H1 (cell line): ENCODE measurements around the gene LGALS8.

ENCODE experiments used
- EP300 ChIP-seq, 2 experiments: IDR thresholded peaks; 1 replicate in 1 of 2; 2 replicates in 1 of 2; pipeline ENCODE4 v1.6.1; 2011 to 2012; ENCODE audit warnings: low read depth in 2 of 2, low read length in 2 of 2, mild to moderate bottlenecking in 2 of 2, borderline replicate concordance in 1 of 2, inconsistent platforms in 1 of 2, moderate library complexity in 1 of 2
- HDAC2 ChIP-seq, 2 experiments: fragments of 300-600 bp in 1 of 2; sonication (generic) in 1 of 2; IDR thresholded peaks; 2 replicates each; pipeline ENCODE4 v1.6.1; 2011 to 2012; ENCODE audit warnings: low read depth in 2 of 2, low read length in 2 of 2, mild to moderate bottlenecking in 2 of 2, moderate library complexity in 2 of 2, borderline replicate concordance in 1 of 2, inconsistent platforms in 1 of 2
- RAD21 ChIP-seq, 2 experiments: IDR thresholded peaks in 1 of 2; conservative IDR thresholded peaks in 1 of 2; 2 replicates each; pipeline ENCODE4 v1.6.1; 2011; ENCODE audit warnings: low read depth in 2 of 2, low read length in 2 of 2, improper control_type of control experiment in 1 of 2, inconsistent platforms in 1 of 2, mild to moderate bottlenecking in 1 of 2, moderate library complexity in 1 of 2
- RNF2 ChIP-seq: fragments of 200-900, 300-1000 bp; sonication (generic); IDR thresholded peaks from 2 replicates; pipeline ENCODE4 v1.7.1; 2016; ENCODE audit warnings: borderline replicate concordance, low read depth, mild to moderate bottlenecking, antibody characterized with exemption, low read length; ENCODE audit not compliant: poor library complexity, severe bottlenecking; ENCODE audit errors: missing control alignments
- SP2 ChIP-seq: IDR thresholded peaks from 2 replicates; pipeline ENCODE4 v1.6.1; 2012; ENCODE audit warnings: mild to moderate bottlenecking, low read length, inconsistent platforms
- TF ChIP-seq, protein P1 (sequence below), 3 experiments: IDR thresholded peaks; 1 replicate in 2 of 3; 2 replicates in 1 of 3; pipeline versions ENCODE4 v1.5.1 to v1.6.1; 2011; ENCODE audit warnings: low read length in 3 of 3, mild to moderate bottlenecking in 3 of 3, inconsistent platforms in 2 of 3, low read depth in 1 of 3, moderate library complexity in 1 of 3; ENCODE audit not compliant: insufficient read depth in 1 of 3; ENCODE audit errors: control extremely low read depth in 1 of 3
- TF ChIP-seq, protein P2 (sequence below): IDR thresholded peaks from 2 replicates; pipeline ENCODE4 v1.6.1; 2012; ENCODE audit warnings: inconsistent platforms

DNA sequence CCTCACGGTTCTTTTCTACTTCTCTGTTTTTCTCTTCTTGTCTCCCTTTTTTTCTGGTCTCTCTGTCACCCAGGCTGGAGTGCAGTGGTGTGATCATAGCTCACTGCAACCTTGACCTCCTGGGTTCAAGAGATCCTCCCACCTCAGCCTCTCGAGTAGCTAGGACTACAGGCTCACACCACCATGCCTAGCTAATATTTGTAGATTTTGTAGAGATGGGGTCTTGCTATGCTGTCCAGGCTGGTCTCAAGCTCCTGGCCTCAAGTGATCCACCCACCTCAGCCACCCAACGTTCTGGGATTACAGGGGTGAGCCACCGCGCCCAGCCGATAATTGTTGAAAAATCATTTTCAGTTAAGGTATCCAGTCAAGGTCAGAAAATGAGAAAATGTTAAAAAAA lies 25.9 kb upstream of the LGALS8 start:
- no peak for TF ChIP-seq RNF2
- no peak for TF ChIP-seq RAD21 (IDR thresholded peaks at IDR 0.05 in 1 of 2, conservative IDR thresholded peaks at IDR 0.05 in 1 of 2; ENCODE audit: low read depth in 2 of 2, low read length in 2 of 2)
- TF ChIP-seq, protein P1, sequence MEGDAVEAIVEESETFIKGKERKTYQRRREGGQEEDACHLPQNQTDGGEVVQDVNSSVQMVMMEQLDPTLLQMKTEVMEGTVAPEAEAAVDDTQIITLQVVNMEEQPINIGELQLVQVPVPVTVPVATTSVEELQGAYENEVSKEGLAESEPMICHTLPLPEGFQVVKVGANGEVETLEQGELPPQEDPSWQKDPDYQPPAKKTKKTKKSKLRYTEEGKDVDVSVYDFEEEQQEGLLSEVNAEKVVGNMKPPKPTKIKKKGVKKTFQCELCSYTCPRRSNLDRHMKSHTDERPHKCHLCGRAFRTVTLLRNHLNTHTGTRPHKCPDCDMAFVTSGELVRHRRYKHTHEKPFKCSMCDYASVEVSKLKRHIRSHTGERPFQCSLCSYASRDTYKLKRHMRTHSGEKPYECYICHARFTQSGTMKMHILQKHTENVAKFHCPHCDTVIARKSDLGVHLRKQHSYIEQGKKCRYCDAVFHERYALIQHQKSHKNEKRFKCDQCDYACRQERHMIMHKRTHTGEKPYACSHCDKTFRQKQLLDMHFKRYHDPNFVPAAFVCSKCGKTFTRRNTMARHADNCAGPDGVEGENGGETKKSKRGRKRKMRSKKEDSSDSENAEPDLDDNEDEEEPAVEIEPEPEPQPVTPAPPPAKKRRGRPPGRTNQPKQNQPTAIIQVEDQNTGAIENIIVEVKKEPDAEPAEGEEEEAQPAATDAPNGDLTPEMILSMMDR (IDR thresholded peaks at IDR 0.05; ENCODE audit: control extremely low read depth in 1 of 3, insufficient read depth in 1 of 3, low read depth in 1 of 3, low read length in 3 of 3): no peak
- no peak for TF ChIP-seq HDAC2 (IDR thresholded peaks at IDR 0.05; ENCODE audit: borderline replicate concordance in 1 of 2, low read depth in 2 of 2, low read length in 2 of 2)
- TF ChIP-seq EP300 (IDR thresholded peaks at IDR 0.05; ENCODE audit: borderline replicate concordance in 1 of 2, low read depth in 2 of 2, low read length in 2 of 2): no peak
- TF ChIP-seq, protein P2, sequence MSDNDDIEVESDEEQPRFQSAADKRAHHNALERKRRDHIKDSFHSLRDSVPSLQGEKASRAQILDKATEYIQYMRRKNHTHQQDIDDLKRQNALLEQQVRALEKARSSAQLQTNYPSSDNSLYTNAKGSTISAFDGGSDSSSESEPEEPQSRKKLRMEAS: no peak
- no peak for TF ChIP-seq SP2
